ENCODE data around the gene CCDC134.
"Not testable (repeated sequence)": the region's sequence is repeated elsewhere in the genome, so short reads cannot be mapped to it uniquely, and the experiment has no call there.

The CCDC134 gene

DNA sequence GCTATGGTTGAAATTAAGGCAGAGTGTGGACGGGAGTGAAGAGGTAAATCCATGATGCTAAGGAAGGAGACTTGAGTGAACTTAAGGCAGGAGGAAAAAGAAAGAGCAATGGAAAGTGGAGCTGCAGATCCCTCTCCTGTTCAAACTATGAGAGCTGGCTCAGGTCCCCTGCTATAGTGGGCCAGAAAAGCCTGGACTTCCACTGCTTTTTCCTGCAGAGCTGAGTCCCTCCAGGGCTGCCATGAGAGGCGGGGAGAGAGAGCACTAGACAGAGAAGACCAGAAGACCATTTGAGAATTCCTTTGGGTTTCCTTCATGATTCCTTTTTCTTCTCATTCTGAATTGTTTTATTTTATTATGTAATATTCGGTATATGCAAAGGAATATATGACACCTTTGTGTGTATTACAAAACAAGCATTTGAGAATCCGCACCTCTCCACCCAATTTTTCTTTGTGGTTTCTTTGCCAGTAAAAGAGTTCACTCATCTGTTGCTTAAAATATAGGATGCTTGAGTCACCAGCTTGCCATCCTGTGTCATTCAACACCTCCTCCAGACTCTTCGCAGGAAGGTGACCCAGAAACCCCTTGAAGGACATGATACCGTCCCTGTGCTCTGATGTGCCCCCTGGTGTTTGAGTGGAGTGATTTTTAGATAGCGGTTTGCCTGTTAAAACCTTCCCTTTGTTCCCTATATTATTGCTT, 56.8 kb downstream of the CCDC134 start:
- Histone ChIP-seq H3K4me3 (ENCODE audit: low read length) (no peak overlapping the region), H3K27me3 (ENCODE audit: insufficient read depth, low read length) (no peaks in the 10 kb centered on the region), H3K9me3 (ENCODE audit: insufficient read depth, low read depth, low read length) (no peaks in the 10 kb centered on the region), H3K36me3 (ENCODE audit: insufficient read depth, low read depth, low read length) (peaks cover 11% of the 10 kb centered on the region; the same call in 1 of the 2 replicates), H3K9ac (ENCODE audit: low read depth, low read length) (no peak overlapping the region), H3K27ac (ENCODE audit: low read length) (no peak overlapping the region), H3K4me1 (ENCODE audit: insufficient read depth, low read length) (peaks cover 4% of the 10 kb centered on the region; the same call in 1 of the 2 replicates)

GRCh38 chr22:41857860-41858199, 57.4 kb downstream of the CCDC134 start:
- Histone ChIP-seq H3K27me3 (ENCODE audit: insufficient read depth, low read length) (no peaks in the 10 kb centered on the region), H3K9me3 (ENCODE audit: insufficient read depth, low read depth, low read length) (no peaks in the 10 kb centered on the region), H3K4me3 (ENCODE audit: low read length) (no peak overlapping the region), H3K4me1 (ENCODE audit: insufficient read depth, low read length) (peaks cover 4% of the 10 kb centered on the region; the same call in 1 of the 2 replicates), H3K9ac (ENCODE audit: low read depth, low read length) (no peak overlapping the region), H3K36me3 (ENCODE audit: insufficient read depth, low read depth, low read length) (peaks cover 11% of the 10 kb centered on the region; the same call in 1 of the 2 replicates), H3K27ac (ENCODE audit: low read length) (no peak overlapping the region)

DNA sequence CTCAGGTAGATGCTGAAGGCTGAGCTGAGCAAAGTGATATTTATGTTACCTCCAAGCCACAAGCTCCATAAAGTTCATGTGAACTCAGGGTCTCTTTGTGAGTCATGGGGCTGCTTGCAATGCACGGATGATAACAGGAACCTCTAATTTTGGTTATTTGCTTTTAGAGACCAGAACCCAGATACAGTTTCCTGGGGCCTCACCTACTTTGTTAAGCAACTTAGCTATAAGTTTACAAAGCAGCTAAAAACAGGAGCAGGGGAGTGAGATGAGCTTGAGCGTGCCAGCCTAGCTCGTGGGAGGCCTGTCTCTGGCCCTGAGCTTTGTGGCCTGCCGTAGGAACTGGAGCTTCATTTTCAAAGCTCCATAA, 61.7 kb downstream of the CCDC134 start:
- Histone ChIP-seq H3K27me3 (ENCODE audit: insufficient read depth, low read length) (no peaks in the 10 kb centered on the region), H3K4me1 (ENCODE audit: insufficient read depth, low read length) (peaks cover 7% of the 10 kb centered on the region; the same call in 1 of the 2 replicates), H3K4me3 (ENCODE audit: low read length) (no peak overlapping the region), H3K9ac (ENCODE audit: low read depth, low read length) (no peak overlapping the region), H3K9me3 (ENCODE audit: insufficient read depth, low read depth, low read length) (no peaks in the 10 kb centered on the region), H3K36me3 (ENCODE audit: insufficient read depth, low read depth, low read length) (peaks cover 17% of the 10 kb centered on the region), H3K27ac (ENCODE audit: low read length) (no peak overlapping the region)

- Histone ChIP-seq H3K4me3 (ENCODE audit: low read length) (no peak overlapping the region), H3K4me1 (ENCODE audit: insufficient read depth, low read length) (peaks cover 4% of the 10 kb centered on the region; the same call in 1 of the 2 replicates), H3K9ac (ENCODE audit: low read depth, low read length) (no peak overlapping the region), H3K27ac (ENCODE audit: low read length) (no peak overlapping the region), H3K9me3 (ENCODE audit: insufficient read depth, low read depth, low read length) (no peaks in the 10 kb centered on the region), H3K27me3 (ENCODE audit: insufficient read depth, low read length) (no peaks in the 10 kb centered on the region), H3K36me3 (ENCODE audit: insufficient read depth, low read depth, low read length) (peaks cover 20% of the 10 kb centered on the region)
These were observed 62.2 kb downstream of the CCDC134 start for GRCh38 chr22:41862530-41863266.

DNA sequence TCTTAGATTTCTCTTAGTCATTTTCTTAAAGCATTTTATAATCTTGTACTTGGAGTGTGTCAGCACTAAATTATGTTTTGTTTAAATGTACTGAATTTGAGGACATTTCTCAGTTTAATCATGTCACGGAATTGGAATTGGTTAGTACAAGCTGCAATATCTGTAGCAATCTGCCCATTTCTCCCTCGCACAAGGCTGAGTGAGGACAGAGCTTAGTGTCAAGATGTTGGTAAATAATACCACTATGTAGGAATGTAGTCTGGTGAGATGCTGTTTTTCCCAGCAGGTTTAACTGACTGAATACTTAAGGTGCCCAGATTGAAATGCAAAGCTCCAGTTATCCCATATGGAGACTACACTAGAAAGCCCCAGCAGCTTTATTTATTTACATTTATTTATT, 63.0 kb downstream of the CCDC134 start:
- Histone ChIP-seq H3K4me3 (ENCODE audit: low read length) (no peak overlapping the region), H3K27me3 (ENCODE audit: insufficient read depth, low read length) (no peaks in the 10 kb centered on the region), H3K4me1 (ENCODE audit: insufficient read depth, low read length) (peaks cover 4% of the 10 kb centered on the region; the same call in 1 of the 2 replicates), H3K27ac (ENCODE audit: low read length) (no peak overlapping the region), H3K9me3 (ENCODE audit: insufficient read depth, low read depth, low read length) (no peaks in the 10 kb centered on the region), H3K9ac (ENCODE audit: low read depth, low read length) (no peak overlapping the region), H3K36me3 (ENCODE audit: insufficient read depth, low read depth, low read length) (peaks cover 22% of the 10 kb centered on the region)

GRCh38 chr22:41868556-41868955, 68.1 kb downstream of the CCDC134 start:
- no peaks in the 10 kb centered on the region for H3K9me3 ChIP-seq (ENCODE audit: insufficient read depth, low read depth, low read length)
- peaks cover 65% of the 10 kb centered on the region for H3K36me3 ChIP-seq (ENCODE audit: insufficient read depth, low read depth, low read length)
- H3K4me3 ChIP-seq (ENCODE audit: low read length): no peak overlapping the region
- no peak overlapping the region for H3K27ac ChIP-seq (ENCODE audit: low read length)
- H3K27me3 ChIP-seq (ENCODE audit: insufficient read depth, low read length): no peaks in the 10 kb centered on the region
- no peak overlapping the region for H3K9ac ChIP-seq (ENCODE audit: low read depth, low read length)
- H3K4me1 ChIP-seq (ENCODE audit: insufficient read depth, low read length): peaks cover under 1% of the 10 kb centered on the region; the same call in 1 of the 2 replicates

GRCh38 chr22:41870081-41870480, 69.6 kb downstream of the CCDC134 start:
- H3K9me3 ChIP-seq (ENCODE audit: insufficient read depth, low read depth, low read length); H3K9ac ChIP-seq (ENCODE audit: low read depth, low read length); H3K4me1 ChIP-seq (ENCODE audit: insufficient read depth, low read length); H3K27me3 ChIP-seq (ENCODE audit: insufficient read depth, low read length); H3K4me3 ChIP-seq (ENCODE audit: low read length); H3K27ac ChIP-seq (ENCODE audit: low read length): not testable (repeated sequence)
- peaks cover 80% of the 10 kb centered on the region for H3K36me3 ChIP-seq (ENCODE audit: insufficient read depth, low read depth, low read length)

GRCh38 chr22:41870786-41871185, 70.3 kb downstream of the CCDC134 start:
- H3K4me3 ChIP-seq (ENCODE audit: low read length): no peak overlapping the region
- no peak overlapping the region for H3K27ac ChIP-seq (ENCODE audit: low read length)
- H3K36me3 ChIP-seq (ENCODE audit: insufficient read depth, low read depth, low read length): peaks cover 87% of the 10 kb centered on the region
- no peak overlapping the region for H3K9ac ChIP-seq (ENCODE audit: low read depth, low read length)
- H3K4me1 ChIP-seq (ENCODE audit: insufficient read depth, low read length): no peaks in the 10 kb centered on the region
- no peaks in the 10 kb centered on the region for H3K27me3 ChIP-seq (ENCODE audit: insufficient read depth, low read length)
- no peaks in the 10 kb centered on the region for H3K9me3 ChIP-seq (ENCODE audit: insufficient read depth, low read depth, low read length)

DNA sequence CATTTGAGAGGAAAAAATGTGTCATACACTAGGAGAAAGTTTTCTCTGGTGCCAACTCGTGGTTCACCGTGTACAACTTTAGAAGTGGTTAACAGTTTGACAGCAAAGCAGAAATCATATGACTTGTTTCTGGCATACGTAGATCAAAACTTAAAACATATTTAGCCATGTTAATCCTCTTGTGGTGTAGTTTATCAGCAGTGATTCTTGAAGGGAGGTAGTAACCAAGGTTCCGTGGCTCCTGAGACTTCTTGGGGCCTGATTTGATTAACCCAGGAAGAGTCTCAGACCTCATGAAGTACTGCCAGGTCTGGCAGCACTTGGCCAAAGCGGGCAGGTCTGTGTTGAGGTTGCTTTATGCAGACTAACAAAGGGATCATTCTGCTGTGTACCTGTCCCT, 72.9 kb downstream of the CCDC134 start:
- no peaks in the 10 kb centered on the region for H3K4me1 ChIP-seq (ENCODE audit: insufficient read depth, low read length)
- peaks cover 97% of the 10 kb centered on the region for H3K36me3 ChIP-seq (ENCODE audit: insufficient read depth, low read depth, low read length)
- H3K27me3 ChIP-seq (ENCODE audit: insufficient read depth, low read length): no peaks in the 10 kb centered on the region
- no peaks in the 10 kb centered on the region for H3K9me3 ChIP-seq (ENCODE audit: insufficient read depth, low read depth, low read length)
- H3K9ac ChIP-seq (ENCODE audit: low read depth, low read length): no peak overlapping the region
- H3K4me3 ChIP-seq (ENCODE audit: low read length): no peak overlapping the region
- H3K27ac ChIP-seq (ENCODE audit: low read length): no peak overlapping the region

GRCh38 chr22:41874090-41874489, 73.6 kb downstream of the CCDC134 start:
- H3K4me3 ChIP-seq (ENCODE audit: low read length): no peak overlapping the region
- H3K9me3 ChIP-seq (ENCODE audit: insufficient read depth, low read depth, low read length): no peaks in the 10 kb centered on the region
- no peaks in the 10 kb centered on the region for H3K27me3 ChIP-seq (ENCODE audit: insufficient read depth, low read length)
- H3K9ac ChIP-seq (ENCODE audit: low read depth, low read length): no peak overlapping the region
- no peak overlapping the region for H3K27ac ChIP-seq (ENCODE audit: low read length)
- peaks cover 97% of the 10 kb centered on the region for H3K36me3 ChIP-seq (ENCODE audit: insufficient read depth, low read depth, low read length)
- no peaks in the 10 kb centered on the region for H3K4me1 ChIP-seq (ENCODE audit: insufficient read depth, low read length)

DNA sequence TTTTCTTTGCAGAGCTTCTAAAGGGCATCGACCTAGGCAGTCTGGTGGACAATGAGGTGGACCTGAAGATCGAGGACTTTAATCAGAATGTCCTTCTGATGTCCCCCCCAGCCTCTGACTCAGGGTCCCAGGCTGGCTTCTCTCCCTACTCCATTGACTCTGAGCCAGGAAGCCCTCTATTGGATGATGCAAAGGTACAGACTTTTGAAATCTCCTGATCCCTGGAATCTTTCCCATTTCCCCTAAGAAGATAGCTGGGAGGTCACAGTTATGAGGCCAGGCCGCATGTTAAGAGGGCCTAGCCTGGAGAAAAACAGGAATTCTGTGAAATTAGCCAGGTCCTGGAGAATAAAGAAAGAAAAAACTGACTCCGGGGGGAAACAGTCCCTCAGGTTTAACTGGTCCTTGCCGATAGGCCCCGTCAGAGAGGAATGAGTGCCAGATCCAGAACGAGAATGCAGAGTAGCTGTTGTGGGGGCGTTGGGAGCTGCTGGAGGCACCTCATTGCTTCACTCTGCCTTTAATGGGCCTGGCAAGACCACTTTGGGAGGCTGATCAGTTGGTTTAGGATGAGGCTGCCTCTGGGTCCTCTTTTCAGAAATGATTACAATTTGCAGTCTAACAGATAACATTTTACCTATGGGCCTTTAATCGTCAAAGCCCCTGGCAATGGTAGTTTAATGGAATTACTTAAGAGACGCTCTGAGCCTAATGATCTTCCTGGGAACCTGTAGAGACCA, 75.2 kb downstream of the CCDC134 start:
- no peaks in the 10 kb centered on the region for H3K27me3 ChIP-seq (ENCODE audit: insufficient read depth, low read length)
- H3K36me3 ChIP-seq (ENCODE audit: insufficient read depth, low read depth, low read length): peaks cover 98% of the 10 kb centered on the region
- H3K9ac ChIP-seq (ENCODE audit: low read depth, low read length): no peak overlapping the region
- H3K4me1 ChIP-seq (ENCODE audit: insufficient read depth, low read length): no peaks in the 10 kb centered on the region
- no peaks in the 10 kb centered on the region for H3K9me3 ChIP-seq (ENCODE audit: insufficient read depth, low read depth, low read length)
- H3K4me3 ChIP-seq (ENCODE audit: low read length): no peak overlapping the region
- H3K27ac ChIP-seq (ENCODE audit: low read length): no peak overlapping the region
